Heart right ventricle (tissue), 16 donors: Measurements from ENCODE around the gene LRP2. TPM values are rescaled to one million over a fixed set of nuclear protein-coding genes. Genes with fewer than 3 reads are reported as not detected.

Experiments
- ATAC-seq, 8 donors: fragments of 200-7000 bp; cut with Tn5 transposase; one replicate each; pipeline ENCODE4 v1.9.1; 2020; ENCODE audit warnings: mild to moderate bottlenecking in 8 of 8, moderate library complexity in 8 of 8, moderate number of reproducible peaks in 1 of 8
- DNase-seq, 2 donors: peaks; one replicate each; pipeline ENCODE4 v3.0.0-alpha.2; 2020
- H3K27ac ChIP-seq, 10 donors: fragments of 200-600 bp; sonication (generic) in 2 of 10; one replicate each; pipeline versions ENCODE4 v1.5.0 to v1.8.0; 2020 to 2022; ENCODE audit warnings: mild to moderate bottlenecking in 3 of 10
- H3K27me3 ChIP-seq, 7 donors: fragments of 200-600 bp; one replicate each; pipeline ENCODE4 v1.8.0; 2021 to 2022; ENCODE audit warnings: mild to moderate bottlenecking in 2 of 7
- H3K36me3 ChIP-seq, 9 donors: fragments of 200-600 bp; sonication (generic) in 1 of 9; one replicate each; pipeline versions ENCODE4 v1.5.0 to v1.8.0; 2020 to 2022; ENCODE audit warnings: mild to moderate bottlenecking in 2 of 9
- H3K4me1 ChIP-seq, 9 donors: fragments of 200-600 bp; sonication (generic) in 1 of 9; one replicate each; pipeline versions ENCODE4 v1.5.0 to v1.8.0; 2020 to 2022; ENCODE audit warnings: mild to moderate bottlenecking in 4 of 9
- H3K4me3 ChIP-seq, 10 donors: fragments of 200-600 bp; sonication (generic) in 2 of 10; one replicate each; pipeline versions ENCODE4 v1.5.0 to v1.8.0; 2020 to 2022; ENCODE audit warnings: mild to moderate bottlenecking in 7 of 10, moderate library complexity in 2 of 10
- H3K9me3 ChIP-seq, 11 donors: fragments of 200-600 bp in 10 of 11; sonication (generic) in 2 of 11; one replicate each; pipeline versions ENCODE4 v1.5.0 to v1.8.0; 2013 to 2022; ENCODE audit warnings: mild to moderate bottlenecking in 2 of 11, control low read depth in 1 of 11, moderate library complexity in 1 of 11
- WGBS, 2 donors: extraction: QIAGEN DNeasy Blood & Tissue Kit; methylation state at CpG; one replicate each; pipeline ENCODE4 v1.1.7; 2013; ENCODE audit warnings: inconsistent platforms in 1 of 2; 5-methylcytosine and 5-hydroxymethylcytosine counted together
- intact Hi-C, 10 donors: fragments of 100-400 bp; cut with DNase I; formaldehyde crosslinking; loops; one replicate each; pipeline versions ENCODE4 v1.11.1 to v1.14.2; 2022
- polyA plus RNA-seq, 2 donors: library from polyadenylated mRNA; stranded (reverse); fragments of 200-250 nt; gene quantifications; one replicate each; pipeline ENCODE4 v1.2.3, GENCODE V29; 2013
- total RNA-seq, 10 donors: library from RNA; stranded (reverse); fragmentation: NEBNext Ultra II Directional in 3 of 10; extraction: Animal tissue kit (Norgen Biotek cat#: 25700) in 3 of 10; gene quantifications; one replicate each; pipeline versions ENCODE4 v1.2.1 to v1.2.4, GENCODE V29; 2021 to 2023
- TF ChIP-seq, protein P1 (sequence below), 9 donors: fragments of 200-600 bp; sonication (generic) in 2 of 9; IDR thresholded peaks; one replicate each; pipeline versions ENCODE4 v1.5.0 to v1.8.0; 2021 to 2022; ENCODE audit warnings: antibody characterized with exemption in 9 of 9, mild to moderate bottlenecking in 5 of 9, moderate library complexity in 1 of 9
- donor health status: Arrhythmogenic right ventricular cardiomyopathy.
- donor health status: ischemic (EF 13 %, LVEDD 7.1; RV severe dilation, severe dysfunction).
- donor health status: healthy with polysubstance abuse.
- donor health status: DM: no; HTN: yes; CAD: no.
- donor health status: DM: no; HTN: no; CAD: no.
- donor health status: ischemic (EF 25% LVEDD 6.9; RV normal size, moderate dysfunction).
- donor health status: ischemic (EF 25% LVEDD 5.7; RV mildly dilated, moderate dysfunction).
- donor health status: healthy.
- donor health status: DM: yes; HTN: yes; CAD: no.
- donor health status: Ischemic cardiomyopathy.
- donor health status: ischemic (EF 35%, LVEDD 5.7; RV mildly dilated, moderate dysfunction).
- donor health status: nonischemic (EF 11% LVEDD 7.7; RV severe dilation, severe dysfunction).
- donor health status: DM: yes; HTN: yes; CAD: no.
- donor health status: PGD.
- donor health status: ischemic (EF 29% LVEDD 5.4; RV normal size, mild dysfunction).
- donor health status: nonischemic (EF 23%, LVEDD 6.1; RV moderate dilation, normal function).

LRP2 gene
- total and polyA plus RNA-seq, 12 donors, result 0.06 to 1.3 (median 0.27) TPM; not detected in 8

- 52 to 74% methylated on average over 2 of the region's 2 CpGs for WGBS, 2 donors
- ATAC-seq (no peak), DNase-seq (no peak)
- Histone ChIP-seq H3K36me3 (no peaks in the 10 kb centered on the region), H3K9me3 (no peaks in the 10 kb centered on the region), H3K27ac (no peak overlapping the region), H3K27me3 (peaks cover 0 to 22% (median 3%) of the 10 kb centered on the region in 7 donors), H3K4me3 (no peak overlapping the region), H3K4me1 (no peaks in the 10 kb centered on the region)
- TF ChIP-seq, protein P1, sequence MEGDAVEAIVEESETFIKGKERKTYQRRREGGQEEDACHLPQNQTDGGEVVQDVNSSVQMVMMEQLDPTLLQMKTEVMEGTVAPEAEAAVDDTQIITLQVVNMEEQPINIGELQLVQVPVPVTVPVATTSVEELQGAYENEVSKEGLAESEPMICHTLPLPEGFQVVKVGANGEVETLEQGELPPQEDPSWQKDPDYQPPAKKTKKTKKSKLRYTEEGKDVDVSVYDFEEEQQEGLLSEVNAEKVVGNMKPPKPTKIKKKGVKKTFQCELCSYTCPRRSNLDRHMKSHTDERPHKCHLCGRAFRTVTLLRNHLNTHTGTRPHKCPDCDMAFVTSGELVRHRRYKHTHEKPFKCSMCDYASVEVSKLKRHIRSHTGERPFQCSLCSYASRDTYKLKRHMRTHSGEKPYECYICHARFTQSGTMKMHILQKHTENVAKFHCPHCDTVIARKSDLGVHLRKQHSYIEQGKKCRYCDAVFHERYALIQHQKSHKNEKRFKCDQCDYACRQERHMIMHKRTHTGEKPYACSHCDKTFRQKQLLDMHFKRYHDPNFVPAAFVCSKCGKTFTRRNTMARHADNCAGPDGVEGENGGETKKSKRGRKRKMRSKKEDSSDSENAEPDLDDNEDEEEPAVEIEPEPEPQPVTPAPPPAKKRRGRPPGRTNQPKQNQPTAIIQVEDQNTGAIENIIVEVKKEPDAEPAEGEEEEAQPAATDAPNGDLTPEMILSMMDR (IDR thresholded peaks at IDR 0.05), result no peak
- intact Hi-C loops, result no loop called here
These were observed 24.4 kb upstream of the LRP2 start for GRCh38 chr2:169386722-169387121.

GRCh38 chr2:169384816-169385215 lies 22.5 kb upstream of the LRP2 start:
- H3K27me3 ChIP-seq, result peaks cover 0 to 7% (median under 1%) of the 10 kb centered on the region in 7 donors
- no peak overlapping the region for H3K27ac ChIP-seq
- ATAC-seq, result no peak
- no peaks in the 10 kb centered on the region for H3K9me3 ChIP-seq
- DNase-seq, result no peak
- TF ChIP-seq, protein P1 (IDR thresholded peaks at IDR 0.05), result no peak
- no peak overlapping the region for H3K4me3 ChIP-seq
- intact Hi-C loops, result no loop called here
- H3K4me1 ChIP-seq, result no peaks in the 10 kb centered on the region
- no peaks in the 10 kb centered on the region for H3K36me3 ChIP-seq
- 91 to 96% methylated on average over 6 of the region's 6 CpGs for WGBS, 2 donors

DNA sequence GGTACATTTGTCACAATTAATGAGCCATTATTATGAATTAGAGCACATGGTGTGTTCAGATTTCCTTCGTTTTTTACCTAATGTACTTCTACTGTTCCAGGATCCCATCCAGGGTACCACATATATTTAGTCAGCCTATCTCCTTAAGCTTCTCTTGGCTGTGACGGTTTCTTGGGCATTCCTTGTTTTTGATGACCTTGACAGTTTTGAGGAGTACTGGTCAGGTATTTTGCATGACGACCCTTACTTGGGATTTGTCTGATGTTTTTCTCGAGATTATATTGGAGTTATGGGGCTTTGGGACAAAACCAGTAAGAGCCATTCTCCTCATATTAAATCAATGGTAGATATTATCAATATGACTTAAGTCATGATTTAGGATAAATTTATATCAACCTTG lies 10.2 kb upstream of the LRP2 start:
- Histone ChIP-seq H3K27me3 (peaks cover 0 to 8% (median 3%) of the 10 kb centered on the region in 7 donors), H3K27ac (no peak overlapping the region), H3K4me1 (no peaks in the 10 kb centered on the region), H3K4me3 (no peak overlapping the region), H3K9me3 (peaks cover 0 to 7% (median 0%) of the 10 kb centered on the region in 11 donors), H3K36me3 (no peaks in the 10 kb centered on the region)
- WGBS, 2 donors, result 70 to 76% methylated on average over 4 of the region's 4 CpGs
- ATAC-seq (no peak), DNase-seq (no peak)
- TF ChIP-seq, protein P1 (IDR thresholded peaks at IDR 0.05), result no peak
- intact Hi-C loops, result no loop called here

GRCh38 chr2:169366066-169366465 lies 3.7 kb upstream of the LRP2 start:
- Histone ChIP-seq H3K9me3 (peaks cover 0 to 7% (median 0%) of the 10 kb centered on the region in 11 donors), H3K36me3 (no peaks in the 10 kb centered on the region), H3K27ac (no peak overlapping the region), H3K4me1 (peaks cover 11 to 36% (median 31%) of the 10 kb centered on the region in 9 donors), H3K27me3 (peaks cover 0 to 39% (median 33%) of the 10 kb centered on the region in 7 donors), H3K4me3 (no peak overlapping the region)
- intact Hi-C loops, result no loop called here
- DNase-seq (no peak), ATAC-seq (no peak)
- TF ChIP-seq, protein P1 (IDR thresholded peaks at IDR 0.05), result no peak
